ENCODE measurements around the gene PGBD1. TPM values are rescaled to one million over a fixed set of nuclear protein-coding genes. Genes with fewer than 3 reads are reported as not detected.

The PGBD1 gene
- total RNA-seq, 3 donors from 2014 or later (not counting 1 experiment from before 2014, with no cell fraction given): 1.1 to 1.5 (median 1.1) TPM

- no peaks in the 10 kb centered on the region for H3K27me3 ChIP-seq (ENCODE audit: control insufficient read depth, insufficient read depth, low read length)
- Mint-ChIP-seq H3K4me3 (no peak overlapping the region), H3K4me1 (peaks cover 0 to 15% of the 10 kb centered on the region in 2 donors), H3K9me3 (peaks cover 0 to 8% of the 10 kb centered on the region in 2 donors), H3K27me3 (ENCODE audit: low read depth in 2 of 2) (peaks cover 3 to 22% of the 10 kb centered on the region in 2 donors), H3K27ac (no peak overlapping the region), H3K36me3 (peaks cover 6% of the 10 kb centered on the region)
- peaks cover 18% of the 10 kb centered on the region for H3K4me1 ChIP-seq (ENCODE audit: control insufficient read depth, insufficient read depth, low read length)
- DNase-seq (no peak), ATAC-seq (no peak)
- H3K9me3 ChIP-seq (ENCODE audit: control insufficient read depth, insufficient read depth, low read length): no peaks in the 10 kb centered on the region
- intact Hi-C loops (cut with micrococcal nuclease): loop anchor here (5.0 kb wide), 3 partner anchors 85 to 255 kb away; partner anchors contain the start of genes ZKSCAN4 and ZNF165
- H3K27ac ChIP-seq (ENCODE audit: low read length): peak overlapping the region; percentile 93
- no peaks in the 10 kb centered on the region for H3K36me3 ChIP-seq (ENCODE audit: control insufficient read depth, insufficient read depth, low read length)
- no peak for TF ChIP-seq CTCF (IDR thresholded peaks at IDR 0.05)
- H3K4me3 ChIP-seq (ENCODE audit: low read length): no peak overlapping the region
Measured at GRCh38 chr6:28337121-28337520, 55.7 kb downstream of the PGBD1 start.

- Mint-ChIP-seq H3K27ac (no peak overlapping the region), H3K9me3 (peaks cover 0 to 8% of the 10 kb centered on the region in 2 donors), H3K27me3 (ENCODE audit: low read depth in 2 of 2) (peaks cover 3 to 22% of the 10 kb centered on the region in 2 donors), H3K4me1 (no peaks in the 10 kb centered on the region), H3K4me3 (no peak overlapping the region), H3K36me3 (peaks cover 6% of the 10 kb centered on the region)
- no CpG with 5 or more reads among the region's 1 CpG for WGBS (ENCODE audit: insufficient coverage)
- no peak overlapping the region for H3K27ac ChIP-seq (ENCODE audit: low read length)
- no peaks in the 10 kb centered on the region for H3K27me3 ChIP-seq (ENCODE audit: control insufficient read depth, insufficient read depth, low read length)
- no peak for TF ChIP-seq CTCF (IDR thresholded peaks at IDR 0.05)
- intact Hi-C loops (cut with micrococcal nuclease): no loop called here
- peaks cover 12% of the 10 kb centered on the region for H3K4me1 ChIP-seq (ENCODE audit: control insufficient read depth, insufficient read depth, low read length)
- H3K9me3 ChIP-seq (ENCODE audit: control insufficient read depth, insufficient read depth, low read length): no peaks in the 10 kb centered on the region
- H3K36me3 ChIP-seq (ENCODE audit: control insufficient read depth, insufficient read depth, low read length): no peaks in the 10 kb centered on the region
- no peak for ATAC-seq
- no peak overlapping the region for H3K4me3 ChIP-seq (ENCODE audit: low read length)
- DNase-seq: no peak
Measured at GRCh38 chr6:28340310-28341095, 59.1 kb downstream of the PGBD1 start.

- Histone ChIP-seq H3K27me3 (ENCODE audit: control insufficient read depth, insufficient read depth, low read length) (no peaks in the 10 kb centered on the region), H3K4me3 (ENCODE audit: low read length) (no peak overlapping the region), H3K9me3 (ENCODE audit: control insufficient read depth, insufficient read depth, low read length) (no peaks in the 10 kb centered on the region), H3K27ac (ENCODE audit: low read length) (no peak overlapping the region), H3K4me1 (ENCODE audit: control insufficient read depth, insufficient read depth, low read length) (no peaks in the 10 kb centered on the region), H3K36me3 (ENCODE audit: control insufficient read depth, insufficient read depth, low read length) (no peaks in the 10 kb centered on the region)
- 91% methylated on average over 1 of the region's 1 CpG for WGBS (ENCODE audit: insufficient coverage)
- Mint-ChIP-seq H3K36me3 (peaks cover 6% of the 10 kb centered on the region), H3K27ac (no peak overlapping the region), H3K4me3 (no peak overlapping the region), H3K27me3 (ENCODE audit: low read depth in 2 of 2) (peaks cover 12 to 40% of the 10 kb centered on the region in 2 donors), H3K9me3 (peaks cover 0 to 8% of the 10 kb centered on the region in 2 donors), H3K4me1 (no peaks in the 10 kb centered on the region)
- no peak for TF ChIP-seq CTCF (IDR thresholded peaks at IDR 0.05)
- intact Hi-C loops (cut with micrococcal nuclease): no loop called here
- DNase-seq (no peak), ATAC-seq (no peak)
Measured at GRCh38 chr6:28343898-28344677, 62.7 kb downstream of the PGBD1 start.
